ENCODE data around the gene STYK1. TPM values are rescaled to one million over a fixed set of nuclear protein-coding genes. Genes with fewer than 3 reads are reported as not detected.

STYK1 gene
- total RNA-seq, 1 donor, result 0.86 TPM

DNA sequence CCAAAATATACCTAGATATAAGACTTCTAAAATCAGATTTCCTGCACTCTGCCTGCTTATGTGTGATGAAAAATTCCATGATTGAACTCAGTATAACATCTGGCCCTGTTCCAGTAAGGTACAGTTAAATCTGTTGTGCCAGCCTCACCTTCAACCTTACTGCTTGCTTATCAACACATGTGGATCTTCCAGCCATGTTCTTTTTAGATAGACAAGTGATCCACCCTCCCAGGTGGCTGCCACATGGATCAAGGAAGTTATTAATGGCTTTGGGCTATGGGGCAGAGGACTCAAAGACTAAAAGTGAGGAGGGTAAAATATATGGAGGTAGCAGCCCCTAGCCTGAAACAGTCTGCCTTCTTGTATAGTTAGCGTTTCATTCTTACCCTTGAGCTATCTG lies 35.1 kb downstream of the STYK1 start:
- TF ChIP-seq, protein P1, sequence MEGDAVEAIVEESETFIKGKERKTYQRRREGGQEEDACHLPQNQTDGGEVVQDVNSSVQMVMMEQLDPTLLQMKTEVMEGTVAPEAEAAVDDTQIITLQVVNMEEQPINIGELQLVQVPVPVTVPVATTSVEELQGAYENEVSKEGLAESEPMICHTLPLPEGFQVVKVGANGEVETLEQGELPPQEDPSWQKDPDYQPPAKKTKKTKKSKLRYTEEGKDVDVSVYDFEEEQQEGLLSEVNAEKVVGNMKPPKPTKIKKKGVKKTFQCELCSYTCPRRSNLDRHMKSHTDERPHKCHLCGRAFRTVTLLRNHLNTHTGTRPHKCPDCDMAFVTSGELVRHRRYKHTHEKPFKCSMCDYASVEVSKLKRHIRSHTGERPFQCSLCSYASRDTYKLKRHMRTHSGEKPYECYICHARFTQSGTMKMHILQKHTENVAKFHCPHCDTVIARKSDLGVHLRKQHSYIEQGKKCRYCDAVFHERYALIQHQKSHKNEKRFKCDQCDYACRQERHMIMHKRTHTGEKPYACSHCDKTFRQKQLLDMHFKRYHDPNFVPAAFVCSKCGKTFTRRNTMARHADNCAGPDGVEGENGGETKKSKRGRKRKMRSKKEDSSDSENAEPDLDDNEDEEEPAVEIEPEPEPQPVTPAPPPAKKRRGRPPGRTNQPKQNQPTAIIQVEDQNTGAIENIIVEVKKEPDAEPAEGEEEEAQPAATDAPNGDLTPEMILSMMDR (IDR thresholded peaks at IDR 0.05; ENCODE audit: insufficient read depth, low read depth, low read length), result no peak
- no peak for DNase-seq (ENCODE audit: low read depth)
- H3K4me3 ChIP-seq (ENCODE audit: low read depth, low read length), result no peak overlapping the region

DNA sequence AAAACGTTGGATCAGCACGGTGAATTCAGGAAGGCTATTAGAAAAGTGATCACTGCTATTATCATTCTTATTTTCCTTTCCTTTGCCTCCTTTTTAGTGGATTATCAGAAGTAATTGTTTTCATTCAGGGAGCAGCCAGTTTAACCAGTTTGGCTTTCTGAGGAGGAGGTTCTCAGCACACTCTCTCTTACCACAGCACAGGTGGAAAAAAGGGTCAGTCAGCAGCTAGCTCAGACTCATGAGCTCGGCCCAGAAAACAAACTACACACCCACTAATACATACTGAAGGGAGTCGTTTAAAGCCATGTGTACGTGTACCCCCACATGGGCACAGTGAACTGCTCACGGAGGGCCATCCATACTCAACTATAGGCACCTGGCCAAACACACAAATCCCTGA lies 37.2 kb downstream of the STYK1 start:
- TF ChIP-seq, protein P1 (IDR thresholded peaks at IDR 0.05; ENCODE audit: insufficient read depth, low read depth, low read length), result no peak
- no peak overlapping the region for H3K4me3 ChIP-seq (ENCODE audit: low read depth, low read length)
- no peak for DNase-seq (ENCODE audit: low read depth)

DNA sequence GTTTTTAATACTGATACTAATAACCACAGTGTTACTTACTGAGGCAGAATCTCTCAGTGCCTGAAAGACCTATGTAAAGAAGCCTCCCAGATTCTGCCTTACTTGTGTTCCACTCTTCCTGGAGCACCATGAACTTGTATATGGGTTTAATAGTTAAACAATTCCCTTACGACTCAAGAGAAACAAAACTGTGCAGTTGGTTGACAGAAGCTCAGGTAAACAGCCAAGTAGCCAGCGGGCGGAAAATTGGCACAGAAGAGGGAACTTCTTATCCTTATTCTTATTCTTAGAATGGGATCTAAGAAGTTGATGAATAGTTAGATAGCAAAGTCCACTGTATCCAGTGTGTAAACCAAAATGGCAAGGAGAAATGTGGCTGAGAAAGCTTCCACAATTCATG lies 37.7 kb downstream of the STYK1 start:
- TF ChIP-seq, protein P1 (IDR thresholded peaks at IDR 0.05; ENCODE audit: insufficient read depth, low read depth, low read length), result no peak
- H3K4me3 ChIP-seq (ENCODE audit: low read depth, low read length), result no peak overlapping the region
- no peak for DNase-seq (ENCODE audit: low read depth)

DNA sequence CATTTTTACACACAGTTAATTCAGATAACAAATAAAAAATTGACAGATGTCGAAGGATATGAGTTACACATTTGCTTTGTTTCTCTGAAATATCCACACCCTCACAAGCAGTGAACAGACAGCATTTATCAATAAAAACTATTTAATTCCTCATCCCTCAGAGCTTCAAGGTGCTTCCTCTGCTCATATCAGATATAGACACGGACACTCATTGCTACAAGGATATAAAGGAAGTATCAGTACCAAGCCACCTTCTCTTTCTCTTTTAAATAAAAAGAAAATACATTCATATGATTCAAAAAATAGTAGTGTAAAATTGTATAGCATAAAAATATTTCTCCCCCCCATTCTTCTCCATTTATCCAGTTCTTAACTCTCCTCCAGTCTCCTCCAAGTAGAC lies 38.5 kb downstream of the STYK1 start:
- H3K4me3 ChIP-seq (ENCODE audit: low read depth, low read length), result no peak overlapping the region
- TF ChIP-seq, protein P1 (IDR thresholded peaks at IDR 0.05; ENCODE audit: insufficient read depth, low read depth, low read length), result no peak
- DNase-seq (ENCODE audit: low read depth), result no peak

DNA sequence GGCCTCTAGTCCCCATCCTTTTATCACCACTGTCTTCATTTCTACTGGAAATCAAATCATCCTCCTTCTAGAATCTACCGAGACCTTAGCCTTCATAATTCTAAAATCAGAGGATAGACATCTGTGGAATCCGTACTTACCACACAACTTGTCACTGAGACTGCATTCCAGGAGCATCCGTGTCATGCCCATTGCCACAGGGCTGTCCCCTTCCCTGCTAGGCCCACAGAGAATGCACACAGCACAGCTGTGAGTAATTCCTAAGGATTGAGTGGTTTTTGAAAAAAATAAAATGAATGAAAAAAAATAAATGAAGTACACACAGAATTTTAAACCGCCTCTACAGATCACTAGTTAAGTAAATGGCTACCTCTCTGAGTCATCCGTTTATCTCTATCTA lies 39.4 kb downstream of the STYK1 start:
- peak; percentile 5 for DNase-seq (ENCODE audit: low read depth)
- no peak overlapping the region for H3K4me3 ChIP-seq (ENCODE audit: low read depth, low read length)
- TF ChIP-seq, protein P1 (IDR thresholded peaks at IDR 0.05; ENCODE audit: insufficient read depth, low read depth, low read length), result no peak

DNA sequence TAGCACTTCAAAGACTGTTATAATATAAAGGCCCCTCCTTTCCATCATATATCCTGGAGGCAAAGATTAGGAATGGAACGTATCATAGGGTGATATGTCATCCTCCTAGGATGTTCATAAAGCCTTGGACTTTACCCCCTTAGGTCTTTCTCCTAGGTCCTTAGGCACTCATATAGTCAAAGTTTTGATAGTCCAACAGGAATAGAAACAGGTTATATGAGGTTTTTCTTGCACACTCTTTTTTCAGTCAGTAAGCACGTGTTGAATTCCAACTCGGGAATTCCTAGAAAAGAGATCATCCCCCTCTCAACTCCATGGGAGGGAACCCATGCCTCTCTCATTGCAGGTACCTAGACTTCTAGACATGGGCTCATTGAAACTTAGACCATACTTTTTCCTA lies 40.3 kb downstream of the STYK1 start:
- TF ChIP-seq, protein P1 (IDR thresholded peaks at IDR 0.05; ENCODE audit: insufficient read depth, low read depth, low read length), result no peak
- H3K4me3 ChIP-seq (ENCODE audit: low read depth, low read length), result no peak overlapping the region
- DNase-seq (ENCODE audit: low read depth), result no peak

DNA sequence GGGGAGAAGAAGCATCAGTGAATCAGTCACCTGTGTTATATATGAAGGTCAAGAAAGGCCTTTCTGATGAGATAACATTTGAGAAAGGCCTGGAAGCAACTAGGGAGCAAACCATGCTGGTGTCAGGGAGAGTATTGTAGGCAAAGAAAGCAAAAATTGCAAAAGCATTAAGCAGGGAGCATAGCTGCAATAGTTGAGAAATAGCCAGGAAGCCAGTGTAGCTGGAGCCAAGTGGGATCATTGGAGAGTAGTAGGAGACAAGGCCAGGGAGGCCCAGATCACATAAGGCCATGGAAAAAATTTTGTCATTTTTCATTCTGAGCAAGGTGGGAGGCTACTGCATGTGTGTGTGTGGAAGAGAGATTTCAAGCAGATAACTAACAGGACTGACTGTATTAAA lies 41.6 kb downstream of the STYK1 start:
- TF ChIP-seq, protein P1 (IDR thresholded peaks at IDR 0.05; ENCODE audit: insufficient read depth, low read depth, low read length), result no peak
- DNase-seq (ENCODE audit: low read depth), result peak; percentile 5
- no peak overlapping the region for H3K4me3 ChIP-seq (ENCODE audit: low read depth, low read length)

All from fibroblast of villous mesenchyme (primary cell).